Esophagus muscularis mucosa (tissue), 4 donors: ENCODE data around the gene NKAIN2. TPM values are rescaled to one million over a fixed set of nuclear protein-coding genes. Genes with fewer than 3 reads are reported as not detected.

Experiments used
- DNase-seq: peaks from one replicate; pipeline ENCODE4 v3.0.0-alpha.2; 2017; ENCODE audit errors: extremely low spot score
- H3K27ac ChIP-seq, 4 donors: fragments of 200-600 bp; sonication (generic); replicated peaks in 1 of 4; 1 replicate in 3 of 4; 2 replicates in 1 of 4; pipeline ENCODE4 v1.5.1; 2016 to 2019; ENCODE audit warnings: mild to moderate bottlenecking in 1 of 4
- H3K27me3 ChIP-seq, 4 donors: fragments of 200-600 bp; sonication (generic); one replicate each; pipeline versions ENCODE4 v1.5.1 to v1.6.0; 2016 to 2019
- H3K36me3 ChIP-seq, 4 donors: fragments of 200-600 bp; sonication (generic); one replicate each; pipeline ENCODE4 v1.5.1; 2016 to 2019
- H3K4me1 ChIP-seq, 4 donors: fragments of 200-600 bp; sonication (generic); one replicate each; pipeline ENCODE4 v1.5.1; 2016 to 2019
- H3K4me3 ChIP-seq, 4 donors: fragments of 200-600 bp; sonication (generic); 1 replicate in 2 of 4; 2 replicates in 2 of 4; pipeline ENCODE4 v1.5.1; 2016 to 2019; ENCODE audit warnings: mild to moderate bottlenecking in 4 of 4, moderate library complexity in 1 of 4
- H3K9me3 ChIP-seq, 4 donors: fragments of 200-600 bp; sonication (generic); 1 replicate in 3 of 4; 2 replicates in 1 of 4; pipeline ENCODE4 v1.5.1; 2016 to 2019
- CTCF ChIP-seq, 3 experiments: fragments of 200-600 bp in 2 of 3; fragments of 450-650 bp in 1 of 3; sonication (generic) in 2 of 3; IDR thresholded peaks; one replicate each; pipeline ENCODE4 v1.5.1; 2017 to 2019; ENCODE audit warnings: antibody characterized with exemption in 3 of 3, mild to moderate bottlenecking in 2 of 3, moderate library complexity in 1 of 3
- EP300 ChIP-seq: sonication (generic); formaldehyde crosslinking; IDR thresholded peaks from one replicate; pipeline ENCODE4 v1.6.1; 2017; ENCODE audit warnings: antibody characterized with exemption
- POLR2A ChIP-seq: fragments of 450-650 bp; IDR thresholded peaks from one replicate; pipeline ENCODE4 v1.6.1; 2017; ENCODE audit warnings: antibody characterized with exemption, moderate library complexity, mild to moderate bottlenecking, low read depth
- POLR2AphosphoS5 ChIP-seq, 2 donors: sonication (generic); formaldehyde crosslinking; IDR thresholded peaks; one replicate each; pipeline ENCODE4 v1.6.1; 2017; ENCODE audit warnings: antibody characterized with exemption in 2 of 2
- WGBS: methylation state at CpG from one replicate; pipeline ENCODE4 v1.1.5; 2018; 5-methylcytosine and 5-hydroxymethylcytosine counted together
- intact Hi-C: fragments of 100-400 bp; cut with DNase I; formaldehyde crosslinking; loops from one replicate; pipeline ENCODE4 v1.15.1; 2023
- total RNA-seq, 4 donors: library from RNA; depleted of rRNA; stranded (reverse); fragments of >200 nt; gene quantifications; one replicate each; pipeline versions ENCODE4 v1.1.0 to v1.2.1, GENCODE V29; 2016

NKAIN2 gene
- total RNA-seq, 4 donors from 2014 or later: 0.11 to 0.66 (median 0.13) TPM; not detected in 1

- 90% methylated on average over 2 of the region's 2 CpGs for WGBS
- TF ChIP-seq CTCF (IDR thresholded peaks at IDR 0.05): no peak
- no peak for TF ChIP-seq POLR2AphosphoS5 (IDR thresholded peaks at IDR 0.05)
- no peak for TF ChIP-seq EP300
- TF ChIP-seq POLR2A: no peak
- H3K4me1 ChIP-seq: no peaks in the 10 kb centered on the region
Observed at GRCh38 chr6:124741341-124741740, 937.7 kb downstream of the NKAIN2 start.

GRCh38 chr6:124742971-124743370 is 939.3 kb downstream of the NKAIN2 start:
- peaks cover 0 to 9% (median 8%) of the 10 kb centered on the region in 4 donors for H3K4me1 ChIP-seq
- no peaks in the 10 kb centered on the region for H3K9me3 ChIP-seq
- no peaks in the 10 kb centered on the region for H3K36me3 ChIP-seq
- no peak overlapping the region for H3K27ac ChIP-seq
- H3K27me3 ChIP-seq: no peaks in the 10 kb centered on the region
- TF ChIP-seq POLR2AphosphoS5 (IDR thresholded peaks at IDR 0.05) (no peak), POLR2A (no peak), EP300 (no peak), CTCF (IDR thresholded peaks at IDR 0.05) (no peak)
- no peak overlapping the region for H3K4me3 ChIP-seq
- no peak for DNase-seq
- intact Hi-C loops: no loop called here
- 92% methylated on average over 2 of the region's 2 CpGs for WGBS

More at GRCh38 chr6:124741341-124741740, 937.7 kb downstream of the NKAIN2 start:
- no peak overlapping the region for H3K4me3 ChIP-seq
- no peak for DNase-seq
- no peaks in the 10 kb centered on the region for H3K9me3 ChIP-seq
- no peaks in the 10 kb centered on the region for H3K36me3 ChIP-seq
- H3K27ac ChIP-seq: no peak overlapping the region
- no peaks in the 10 kb centered on the region for H3K27me3 ChIP-seq
- intact Hi-C loops: no loop called here

GRCh38 chr6:124743420-124743819 is 939.8 kb downstream of the NKAIN2 start:
- intact Hi-C loops: no loop called here
- WGBS: 84% methylated on average over 2 of the region's 2 CpGs
- Histone ChIP-seq H3K4me1 (peaks cover 0 to 9% (median 8%) of the 10 kb centered on the region in 4 donors), H3K27me3 (no peaks in the 10 kb centered on the region), H3K27ac (no peak overlapping the region), H3K4me3 (no peak overlapping the region), H3K9me3 (no peaks in the 10 kb centered on the region), H3K36me3 (no peaks in the 10 kb centered on the region)
- TF ChIP-seq EP300 (no peak), POLR2AphosphoS5 (IDR thresholded peaks at IDR 0.05) (no peak), POLR2A (no peak), CTCF (IDR thresholded peaks at IDR 0.05) (no peak)
- no peak for DNase-seq

GRCh38 chr6:124747349-124747748 is 943.7 kb downstream of the NKAIN2 start:
- no peak for DNase-seq
- intact Hi-C loops: no loop called here
- WGBS: 15% methylated on average over 2 of the region's 2 CpGs

More at GRCh38 chr6:124747349-124747748, 943.7 kb downstream of the NKAIN2 start:
- TF ChIP-seq CTCF (IDR thresholded peaks at IDR 0.05): no peak
- no peak for TF ChIP-seq EP300
- no peak for TF ChIP-seq POLR2A
- TF ChIP-seq POLR2AphosphoS5 (IDR thresholded peaks at IDR 0.05): no peak
- Histone ChIP-seq H3K27me3 (no peaks in the 10 kb centered on the region), H3K27ac (no peak overlapping the region), H3K36me3 (no peaks in the 10 kb centered on the region), H3K4me1 (peaks cover 0 to 9% (median 8%) of the 10 kb centered on the region in 4 donors), H3K4me3 (no peak overlapping the region), H3K9me3 (no peaks in the 10 kb centered on the region)
